Fibroblast of villous mesenchyme (primary cell): Measurements from ENCODE around the gene SMCO3. TPM values are rescaled to one million over a fixed set of nuclear protein-coding genes. Genes with fewer than 3 reads are reported as not detected.

Experiments used
- DNase-seq: peaks from one replicate; pipeline ENCODE4 v3.0.0-alpha.2; 2010; ENCODE audit warnings: low read depth
- H3K4me3 ChIP-seq: 2 replicates; pipeline ENCODE4 v1.5.1; 2011; ENCODE audit warnings: low read depth, mild to moderate bottlenecking, low read length
- CTCF ChIP-seq: IDR thresholded peaks from 2 replicates; pipeline ENCODE4 v1.5.1; 2012; ENCODE audit warnings: low read depth, mild to moderate bottlenecking, low read length; ENCODE audit not compliant: insufficient read depth
- total RNA-seq: library from RNA; depleted of rRNA; stranded (reverse); fragments of >200 nt; gene quantifications from 2 replicates; pipeline ENCODE4 v1.2.3, GENCODE V29; 2012

Gene SMCO3
- total RNA-seq, 1 donor: under 0.01 TPM

GRCh38 chr12:14834509-14834908, 20.5 kb upstream of the SMCO3 start:
- TF ChIP-seq CTCF: no peak
- H3K4me3 ChIP-seq: no peak overlapping the region
- peak; percentile 31 for DNase-seq

GRCh38 chr12:14833952-14834351, 20.0 kb upstream of the SMCO3 start:
- no peak for TF ChIP-seq CTCF
- DNase-seq: peak; percentile 51
- no peak overlapping the region for H3K4me3 ChIP-seq

DNA sequence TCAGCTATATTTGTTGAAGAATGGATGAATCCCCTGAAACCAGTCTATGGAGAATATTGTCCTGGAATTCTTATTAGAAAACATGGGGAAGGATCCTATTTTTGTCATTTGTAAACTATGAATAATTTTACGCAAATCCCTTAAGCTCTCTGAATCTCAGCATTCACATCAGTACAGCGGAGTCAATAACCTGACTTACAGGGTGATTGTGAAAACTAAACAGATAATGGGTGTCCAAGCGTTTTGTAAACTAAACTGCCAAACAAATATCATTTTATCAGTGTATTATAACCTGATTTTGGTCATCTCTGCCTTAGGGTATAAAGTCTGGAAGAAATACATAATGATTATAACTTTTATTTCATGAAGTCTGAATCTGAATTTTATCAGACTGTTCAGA, 19.4 kb upstream of the SMCO3 start:
- peak; percentile 31 for DNase-seq
- no peak overlapping the region for H3K4me3 ChIP-seq
- no peak for TF ChIP-seq CTCF

DNA sequence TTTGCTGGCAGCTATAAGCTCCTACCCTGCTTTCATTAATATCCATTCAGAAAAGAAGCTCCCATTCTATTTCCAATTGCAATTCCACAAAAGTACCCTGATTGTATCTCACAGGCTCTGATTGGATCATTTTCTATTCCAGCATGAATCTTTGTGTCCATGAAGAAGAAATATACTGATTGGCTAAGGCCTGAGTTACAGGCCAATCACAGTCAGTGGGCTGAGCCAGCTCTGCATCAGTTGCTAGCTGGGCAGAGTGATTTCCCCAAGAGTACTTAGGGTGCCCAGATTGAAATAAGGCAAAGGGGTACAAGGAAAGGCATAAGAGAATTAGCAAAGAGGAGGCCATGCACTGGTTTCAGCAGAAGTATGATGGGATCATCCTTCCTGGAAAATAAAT, 14.9 kb upstream of the SMCO3 start:
- TF ChIP-seq CTCF: no peak
- no peak overlapping the region for H3K4me3 ChIP-seq
- DNase-seq: peak; percentile 27

DNA sequence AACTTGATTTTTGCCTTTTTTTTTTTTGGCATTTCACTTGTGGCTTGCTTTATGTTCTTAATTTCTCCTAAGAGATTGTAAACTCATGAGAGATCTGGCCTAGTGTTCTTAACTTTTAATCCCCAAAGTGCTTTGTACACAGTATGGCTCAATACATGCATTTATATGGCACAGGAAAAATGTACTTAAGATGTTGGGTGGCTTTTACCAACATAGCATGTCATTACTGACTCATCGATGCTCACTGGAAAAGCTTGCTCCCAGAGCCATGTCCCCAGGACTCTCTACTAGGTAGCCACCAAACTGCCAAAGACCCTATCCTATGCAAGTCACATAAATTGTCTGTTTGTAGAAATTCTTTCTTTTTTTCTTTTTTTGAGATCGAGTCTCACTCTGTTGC, 13.1 kb upstream of the SMCO3 start:
- H3K4me3 ChIP-seq: no peak overlapping the region
- TF ChIP-seq CTCF: no peak
- no peak for DNase-seq

- no peak for TF ChIP-seq CTCF
Observed at GRCh38 chr12:14826491-14826890, 12.5 kb upstream of the SMCO3 start.

GRCh38 chr12:14825256-14825655, 11.3 kb upstream of the SMCO3 start:
- TF ChIP-seq CTCF: no peak
- DNase-seq: no peak
- H3K4me3 ChIP-seq: no peak overlapping the region

More at GRCh38 chr12:14826491-14826890, 12.5 kb upstream of the SMCO3 start:
- H3K4me3 ChIP-seq: no peak overlapping the region
- no peak for DNase-seq
